Smooth muscle cell (in vitro differentiated cells): ENCODE data around the gene PTGER3. TPM values are rescaled to one million over a fixed set of nuclear protein-coding genes. Genes with fewer than 3 reads are reported as not detected.

Experiments
- DNase-seq: peaks from one replicate; lab custom pipeline; 2025; ENCODE audit not compliant: unreplicated experiment; lab: John Stamatoyannopoulos, UW
- H2AFZ ChIP-seq: fragments of 200-600 bp; sonication (generic); 2 replicates; pipeline ENCODE4 v1.6.0; 2016; ENCODE audit warnings: antibody characterized with exemption, low read depth, mild to moderate bottlenecking
- H3F3A ChIP-seq: fragments of 200-600 bp; sonication (generic); 2 replicates; pipeline ENCODE4 v1.6.0; 2017; ENCODE audit warnings: antibody characterized with exemption, low read depth
- H3K27ac ChIP-seq: fragments of 200-600 bp; sonication (generic); 2 replicates; pipeline ENCODE4 v1.5.1; 2016; ENCODE audit warnings: low read depth, mild to moderate bottlenecking
- H3K27me3 ChIP-seq: fragments of 200-600 bp; sonication (generic); 2 replicates; pipeline ENCODE4 v1.6.1; 2016; ENCODE audit warnings: low read depth, mild to moderate bottlenecking
- H3K36me3 ChIP-seq: fragments of 200-600 bp; sonication (generic); 2 replicates; pipeline ENCODE4 v1.5.1; 2016; ENCODE audit warnings: low read depth
- H3K4me1 ChIP-seq: fragments of 200-600 bp; sonication (generic); 2 replicates; pipeline ENCODE4 v1.5.1; 2016; ENCODE audit warnings: low read depth
- H3K4me2 ChIP-seq: fragments of 200-600 bp; sonication (generic); 2 replicates; pipeline ENCODE4 v1.6.0; 2016; ENCODE audit warnings: mild to moderate bottlenecking
- H3K4me3 ChIP-seq: fragments of 200-600 bp; sonication (generic); 2 replicates; pipeline ENCODE4 v1.5.1; 2016; ENCODE audit warnings: mild to moderate bottlenecking
- H3K79me2 ChIP-seq: fragments of 200-600 bp; sonication (generic); 2 replicates; pipeline ENCODE4 v1.6.0; 2016; ENCODE audit warnings: low read depth, mild to moderate bottlenecking
- H3K9ac ChIP-seq: fragments of 200-600 bp; sonication (generic); 2 replicates; pipeline ENCODE4 v1.6.0; 2016; ENCODE audit warnings: low read depth
- H3K9me3 ChIP-seq: fragments of 200-600 bp; sonication (generic); replicated peaks from 2 replicates; pipeline ENCODE4 v1.5.1; 2016; ENCODE audit warnings: low read depth
- H4K20me1 ChIP-seq: fragments of 200-600 bp; sonication (generic); 2 replicates; pipeline ENCODE4 v1.6.0; 2016; ENCODE audit warnings: low read depth
- WGBS: methylation state at CpG from one replicate; pipeline ENCODE4 v1.1.7; 2016; ENCODE audit warnings: low lambda C conversion rate; 5-methylcytosine and 5-hydroxymethylcytosine counted together
- polyA plus RNA-seq: library from polyadenylated mRNA; unstranded; fragments of >200 nt; fragmentation: Nextera tagmentation; extraction: Ambion mirVana; gene quantifications from 2 replicates; pipeline ENCODE4 v1.2.1, GENCODE V29; 2016
- total RNA-seq: library from RNA; depleted of rRNA; stranded (reverse); fragments of >200 nt; gene quantifications from 2 replicates; pipeline ENCODE4 v1.2.3, GENCODE V29; 2014
- TF ChIP-seq, protein P1 (sequence below): fragments of 200-600 bp; sonication (generic); IDR thresholded peaks from 2 replicates; pipeline ENCODE4 v1.5.1; 2017; ENCODE audit warnings: borderline replicate concordance, mild to moderate bottlenecking, antibody characterized with exemption; ENCODE audit not compliant: insufficient read depth, poor library complexity, severe bottlenecking

PTGER3 gene
- total and polyA plus RNA-seq, 2 experiments from 2014 or later, result 0.37 to 2.7 TPM

DNA sequence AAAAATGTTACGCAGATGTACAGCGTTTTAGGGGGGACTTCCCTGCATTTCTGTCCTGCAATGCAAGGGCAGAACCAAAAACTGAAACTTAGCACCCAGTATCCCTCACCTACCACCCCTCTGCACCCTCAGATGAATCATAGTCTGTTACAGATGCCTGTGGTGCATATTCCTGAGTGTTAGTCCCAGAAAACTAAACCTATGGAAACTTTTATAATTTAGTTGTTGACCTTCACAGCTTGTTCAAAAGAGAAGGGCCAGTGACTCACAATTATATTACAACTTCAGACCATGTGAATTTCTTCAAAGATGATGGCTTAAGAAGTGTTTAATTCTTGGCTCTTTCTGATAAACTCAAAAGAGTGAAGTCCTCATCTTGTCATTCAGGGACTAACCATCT, 5.8 kb downstream of the PTGER3 start:
- H2AFZ ChIP-seq, result no peak overlapping the region
- no peaks in the 10 kb centered on the region for H3K4me1 ChIP-seq
- no peaks in the 10 kb centered on the region for H4K20me1 ChIP-seq
- H3K4me3 ChIP-seq, result no peak overlapping the region
- H3F3A ChIP-seq, result no peaks in the 10 kb centered on the region
- H3K9me3 ChIP-seq, result no peaks in the 10 kb centered on the region
- TF ChIP-seq, protein P1, sequence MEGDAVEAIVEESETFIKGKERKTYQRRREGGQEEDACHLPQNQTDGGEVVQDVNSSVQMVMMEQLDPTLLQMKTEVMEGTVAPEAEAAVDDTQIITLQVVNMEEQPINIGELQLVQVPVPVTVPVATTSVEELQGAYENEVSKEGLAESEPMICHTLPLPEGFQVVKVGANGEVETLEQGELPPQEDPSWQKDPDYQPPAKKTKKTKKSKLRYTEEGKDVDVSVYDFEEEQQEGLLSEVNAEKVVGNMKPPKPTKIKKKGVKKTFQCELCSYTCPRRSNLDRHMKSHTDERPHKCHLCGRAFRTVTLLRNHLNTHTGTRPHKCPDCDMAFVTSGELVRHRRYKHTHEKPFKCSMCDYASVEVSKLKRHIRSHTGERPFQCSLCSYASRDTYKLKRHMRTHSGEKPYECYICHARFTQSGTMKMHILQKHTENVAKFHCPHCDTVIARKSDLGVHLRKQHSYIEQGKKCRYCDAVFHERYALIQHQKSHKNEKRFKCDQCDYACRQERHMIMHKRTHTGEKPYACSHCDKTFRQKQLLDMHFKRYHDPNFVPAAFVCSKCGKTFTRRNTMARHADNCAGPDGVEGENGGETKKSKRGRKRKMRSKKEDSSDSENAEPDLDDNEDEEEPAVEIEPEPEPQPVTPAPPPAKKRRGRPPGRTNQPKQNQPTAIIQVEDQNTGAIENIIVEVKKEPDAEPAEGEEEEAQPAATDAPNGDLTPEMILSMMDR, result no peak
- no peak overlapping the region for H3K9ac ChIP-seq
- H3K4me2 ChIP-seq, result no peak overlapping the region
- no peak for DNase-seq
- H3K27ac ChIP-seq, result peak overlapping the region; percentile 8
- no peaks in the 10 kb centered on the region for H3K36me3 ChIP-seq
- no peaks in the 10 kb centered on the region for H3K79me2 ChIP-seq
- 89% methylated on average over 2 of the region's 2 CpGs for WGBS
- peaks cover 7% of the 10 kb centered on the region for H3K27me3 ChIP-seq

DNA sequence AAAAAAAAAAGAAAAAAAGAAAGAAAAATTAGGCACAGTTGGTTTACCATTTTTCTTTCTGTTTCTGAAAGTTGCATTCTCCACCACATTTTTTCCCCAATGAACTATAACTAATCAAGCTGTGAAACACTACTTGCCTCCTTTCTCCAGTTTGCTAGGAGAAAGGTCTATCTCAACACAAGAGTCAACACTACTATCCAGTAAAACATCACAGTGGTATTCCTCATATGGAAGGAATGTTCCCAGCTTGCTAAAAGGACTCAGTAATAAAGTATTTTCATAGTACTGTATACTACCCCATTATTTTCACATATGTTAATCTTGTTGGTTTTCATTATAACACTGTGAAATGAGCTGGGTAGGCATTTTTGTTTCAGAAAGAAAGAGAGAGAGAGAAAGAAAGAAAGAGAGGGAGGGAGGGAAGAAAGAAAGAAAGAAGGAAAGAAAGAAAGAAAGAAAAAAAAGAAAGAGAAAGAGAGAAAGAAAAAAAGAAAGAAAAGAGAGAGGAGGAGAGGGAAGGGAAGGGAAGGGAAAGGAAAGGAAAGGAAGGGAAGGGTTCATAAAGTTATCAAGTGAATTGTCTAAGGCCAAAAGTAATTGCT, 7.9 kb downstream of the PTGER3 start:
- no peaks in the 10 kb centered on the region for H3K4me1 ChIP-seq
- no peak overlapping the region for H3K27ac ChIP-seq
- H3F3A ChIP-seq, result no peaks in the 10 kb centered on the region
- no peaks in the 10 kb centered on the region for H3K9me3 ChIP-seq
- DNase-seq, result no peak
- H3K36me3 ChIP-seq, result no peaks in the 10 kb centered on the region
- no peaks in the 10 kb centered on the region for H3K79me2 ChIP-seq
- no peak overlapping the region for H2AFZ ChIP-seq
- H3K4me2 ChIP-seq, result no peak overlapping the region
- no peak overlapping the region for H3K9ac ChIP-seq
- no peak overlapping the region for H3K4me3 ChIP-seq
- no peaks in the 10 kb centered on the region for H4K20me1 ChIP-seq
- H3K27me3 ChIP-seq, result no peaks in the 10 kb centered on the region
- TF ChIP-seq, protein P1, result no peak

DNA sequence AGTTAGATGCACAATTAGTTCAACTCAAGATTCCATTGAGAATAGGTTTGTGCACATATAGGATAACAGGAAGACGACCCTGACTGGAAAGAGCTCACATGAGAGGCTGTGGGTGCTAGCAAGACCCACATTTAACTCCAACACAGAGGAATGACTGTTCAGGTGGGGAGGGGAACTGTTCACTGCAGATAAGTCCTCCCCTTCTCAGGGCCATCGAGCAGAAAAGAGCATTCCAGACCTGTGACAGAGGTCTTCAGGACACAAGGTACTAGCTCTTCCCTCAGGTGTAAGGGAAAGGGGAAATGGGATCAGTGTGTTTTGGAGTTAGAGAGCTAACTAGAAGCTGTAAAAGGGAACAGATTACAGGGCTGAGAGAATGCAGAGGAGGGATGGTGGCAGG, 8.7 kb downstream of the PTGER3 start:
- H3K36me3 ChIP-seq, result no peaks in the 10 kb centered on the region

More for the DNA sequence above, 8.7 kb downstream of the PTGER3 start:
- Histone ChIP-seq H3K4me3 (no peak overlapping the region), H3K27me3 (no peaks in the 10 kb centered on the region), H2AFZ (no peak overlapping the region), H4K20me1 (no peaks in the 10 kb centered on the region), H3K4me2 (no peak overlapping the region), H3K79me2 (no peaks in the 10 kb centered on the region), H3F3A (no peaks in the 10 kb centered on the region), H3K9ac (no peak overlapping the region), H3K4me1 (no peaks in the 10 kb centered on the region), H3K27ac (no peak overlapping the region), H3K9me3 (no peaks in the 10 kb centered on the region)
- TF ChIP-seq, protein P1, result no peak
- DNase-seq, result no peak
- 77% methylated on average over 2 of the region's 2 CpGs for WGBS
